ENCODE results near the gene BPIFB3. TPM values are rescaled to one million over a fixed set of nuclear protein-coding genes. Genes with fewer than 3 reads are reported as not detected.

Gene BPIFB3
- total RNA-seq, 2 experiments from 2014 or later: not detected

- intact Hi-C loops (cut with micrococcal nuclease): no loop called here
- H3K36me3 Mint-ChIP-seq (ENCODE audit: low read depth): no peaks in the 10 kb centered on the region
- CTCF ChIA-PET: no interaction called here
- no peak for TF ChIP-seq CTCF (IDR thresholded peaks at IDR 0.05)
- no peaks in the 10 kb centered on the region for H3K9me3 Mint-ChIP-seq
- H3K27me3 Mint-ChIP-seq: no peaks in the 10 kb centered on the region
- H3K27ac Mint-ChIP-seq: no peak overlapping the region
- no peak for DNase-seq
- POLR2A ChIA-PET: no interaction called here
- no peak overlapping the region for H3K4me3 Mint-ChIP-seq
- H3K4me1 Mint-ChIP-seq (ENCODE audit: low read depth): peaks cover 4% of the 10 kb centered on the region
- no peak for ATAC-seq
Observed at GRCh38 chr20:33064572-33065287, 11.0 kb downstream of the BPIFB3 start.

- intact Hi-C loops (cut with micrococcal nuclease): no loop called here
- CTCF ChIA-PET: no interaction called here
- Mint-ChIP-seq H3K4me1 (ENCODE audit: low read depth) (peaks cover 4% of the 10 kb centered on the region), H3K27me3 (no peaks in the 10 kb centered on the region), H3K4me3 (no peak overlapping the region), H3K36me3 (ENCODE audit: low read depth) (no peaks in the 10 kb centered on the region), H3K27ac (no peak overlapping the region), H3K9me3 (no peaks in the 10 kb centered on the region)
- ATAC-seq (no peak), DNase-seq (no peak)
- POLR2A ChIA-PET: no interaction called here
- no peak for TF ChIP-seq CTCF (IDR thresholded peaks at IDR 0.05)
Observed at GRCh38 chr20:33065785-33066184, 12.1 kb downstream of the BPIFB3 start.

GRCh38 chr20:33067806-33068205 is 14.1 kb downstream of the BPIFB3 start:
- Mint-ChIP-seq H3K27me3 (no peaks in the 10 kb centered on the region), H3K4me3 (no peak overlapping the region), H3K4me1 (ENCODE audit: low read depth) (peaks cover 4% of the 10 kb centered on the region), H3K36me3 (ENCODE audit: low read depth) (no peaks in the 10 kb centered on the region), H3K9me3 (no peaks in the 10 kb centered on the region), H3K27ac (no peak overlapping the region)
- intact Hi-C loops (cut with micrococcal nuclease): no loop called here
- DNase-seq (no peak), ATAC-seq (no peak)
- POLR2A ChIA-PET: interaction anchor here (0.6 kb wide), 1 partner anchor 283 kb away, joined by 5 read pairs; no protein-coding TSS in a partner anchor
- CTCF ChIA-PET: interaction anchor here (1.2 to 1.6 kb wide), 4 partner anchors 9 to 122 kb away, joined by 3 to 4 read pairs (median 4); no protein-coding TSS in a partner anchor
- no peak for TF ChIP-seq CTCF (IDR thresholded peaks at IDR 0.05)

DNA sequence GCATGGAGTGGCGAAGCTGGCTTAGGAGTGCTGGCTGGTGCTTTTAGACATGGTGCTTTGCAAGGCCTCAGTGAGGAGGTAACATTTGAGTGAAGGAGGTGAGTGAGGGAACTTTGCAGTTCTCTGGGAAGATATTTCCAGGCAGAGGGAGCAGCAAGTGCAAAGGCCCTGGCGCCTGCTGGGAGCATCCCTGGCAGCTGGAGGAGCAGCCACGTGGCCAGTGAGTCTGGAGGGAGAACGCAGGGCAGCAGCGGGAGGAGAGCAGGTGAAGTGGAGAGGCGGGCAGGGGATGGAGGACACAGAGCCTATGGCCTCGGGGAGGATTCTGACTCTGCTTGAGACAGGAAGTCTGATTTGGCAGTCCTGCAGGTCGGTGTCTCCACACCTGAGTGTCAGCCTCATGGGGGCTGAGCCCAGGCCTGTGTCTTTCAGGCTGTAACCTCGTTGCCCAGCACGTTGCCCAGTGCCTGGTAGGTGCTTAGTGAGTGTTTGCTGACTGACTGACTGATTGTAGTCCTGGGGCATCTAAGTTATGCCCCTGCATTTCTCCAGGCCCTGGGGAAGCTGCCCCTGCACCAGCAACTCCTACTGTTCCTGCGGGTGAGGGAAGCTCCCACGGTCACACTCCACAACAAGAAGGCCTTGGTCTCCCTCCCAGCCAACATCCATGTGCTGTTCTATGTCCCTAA is 14.7 kb downstream of the BPIFB3 start:
- Mint-ChIP-seq H3K27ac (no peak overlapping the region), H3K9me3 (no peaks in the 10 kb centered on the region), H3K4me3 (no peak overlapping the region), H3K27me3 (no peaks in the 10 kb centered on the region), H3K36me3 (ENCODE audit: low read depth) (no peaks in the 10 kb centered on the region), H3K4me1 (ENCODE audit: low read depth) (peaks cover 4% of the 10 kb centered on the region)
- ChIA-PET POLR2A (no interaction called here), CTCF (interaction anchor here (1.6 kb wide), 1 partner anchor 100 kb away, joined by 3 read pairs; no protein-coding TSS in a partner anchor)
- DNase-seq (no peak), ATAC-seq (no peak)
- TF ChIP-seq CTCF (IDR thresholded peaks at IDR 0.05): no peak
- intact Hi-C loops (cut with micrococcal nuclease): no loop called here

- Mint-ChIP-seq H3K4me1 (ENCODE audit: low read depth) (peaks cover 4% of the 10 kb centered on the region), H3K36me3 (ENCODE audit: low read depth) (no peaks in the 10 kb centered on the region), H3K4me3 (no peak overlapping the region), H3K27ac (no peak overlapping the region), H3K27me3 (no peaks in the 10 kb centered on the region), H3K9me3 (no peaks in the 10 kb centered on the region)
- no peak for DNase-seq
- intact Hi-C loops (cut with micrococcal nuclease): no loop called here
- ATAC-seq: no peak
- TF ChIP-seq CTCF (IDR thresholded peaks at IDR 0.05): no peak
- POLR2A ChIA-PET: no interaction called here
- CTCF ChIA-PET: no interaction called here
Observed at GRCh38 chr20:33069673-33070072, 16.0 kb downstream of the BPIFB3 start.
